Caki2 (cell line): ENCODE data around the gene MAP2K5. TPM values are rescaled to one million over a fixed set of nuclear protein-coding genes. Genes with fewer than 3 reads are reported as not detected.

Experiments used
- DNase-seq: peaks from one replicate; pipeline ENCODE4 v3.0.0-alpha.2; 2015; ENCODE audit warnings: low read depth
- in situ Hi-C: cut with HindIII; loops from 2 replicates; pipeline ENCODE4 v1.10.0; 2016; ENCODE audit warnings: low sequenced_read_pairs, low pct_unique_long_range_greater_than_20kb, mixed read lengths
- total RNA-seq: library from RNA; depleted of rRNA; stranded (reverse); fragments of >200 nt; shearing (Covaris generic); gene quantifications from 2 replicates; pipeline ENCODE4 v1.2.3, GENCODE V29; 2014; ENCODE audit warnings: low replicate concordance; rRNA removed

The MAP2K5 gene
- total RNA-seq, 1 experiment from 2014 or later, result 5.4 TPM

- in situ Hi-C loops, result no loop called here
- no peak for DNase-seq
Measured at GRCh38 chr15:67843571-67844387, 301.3 kb downstream of the MAP2K5 start.

- in situ Hi-C loops, result no loop called here
- no peak for DNase-seq
Measured at GRCh38 chr15:67845974-67846373, 303.5 kb downstream of the MAP2K5 start.

GRCh38 chr15:67849538-67849937 is 307.0 kb downstream of the MAP2K5 start:
- in situ Hi-C loops, result no loop called here

GRCh38 chr15:67850336-67850735 is 307.8 kb downstream of the MAP2K5 start:
- DNase-seq, result no peak
- in situ Hi-C loops, result no loop called here

More at GRCh38 chr15:67849538-67849937, 307.0 kb downstream of the MAP2K5 start:
- DNase-seq, result no peak

DNA sequence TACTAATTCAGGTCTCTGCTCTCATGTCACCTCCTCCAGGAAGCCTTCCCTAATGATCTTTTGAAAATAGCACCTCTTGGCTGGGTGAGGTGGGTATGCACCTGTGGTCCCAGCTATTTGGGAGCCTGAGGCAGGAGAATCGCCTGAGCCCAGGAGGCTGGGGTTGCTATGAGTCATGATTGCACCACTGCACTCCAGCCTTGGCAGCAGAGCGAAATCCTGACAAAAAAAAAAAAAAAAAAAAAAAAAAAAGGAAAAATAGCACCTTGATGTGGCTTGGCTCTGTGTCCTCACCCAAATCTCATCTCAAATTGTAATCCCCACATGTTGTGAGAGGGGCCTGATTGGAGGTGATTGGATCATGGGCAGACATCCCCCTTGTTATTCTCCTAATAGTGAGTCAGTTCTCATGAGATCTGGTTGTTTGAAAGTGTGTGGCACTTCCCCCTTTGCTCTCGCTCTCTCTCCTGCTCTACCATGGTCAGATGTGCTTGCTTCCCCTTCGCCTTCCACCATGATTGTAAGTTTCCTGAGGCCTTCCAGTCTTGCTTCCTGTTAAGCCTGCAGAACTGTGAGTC is 308.6 kb downstream of the MAP2K5 start:
- in situ Hi-C loops, result no loop called here
- no peak for DNase-seq

GRCh38 chr15:67852418-67852817 is 309.9 kb downstream of the MAP2K5 start:
- in situ Hi-C loops, result no loop called here
- DNase-seq, result no peak

DNA sequence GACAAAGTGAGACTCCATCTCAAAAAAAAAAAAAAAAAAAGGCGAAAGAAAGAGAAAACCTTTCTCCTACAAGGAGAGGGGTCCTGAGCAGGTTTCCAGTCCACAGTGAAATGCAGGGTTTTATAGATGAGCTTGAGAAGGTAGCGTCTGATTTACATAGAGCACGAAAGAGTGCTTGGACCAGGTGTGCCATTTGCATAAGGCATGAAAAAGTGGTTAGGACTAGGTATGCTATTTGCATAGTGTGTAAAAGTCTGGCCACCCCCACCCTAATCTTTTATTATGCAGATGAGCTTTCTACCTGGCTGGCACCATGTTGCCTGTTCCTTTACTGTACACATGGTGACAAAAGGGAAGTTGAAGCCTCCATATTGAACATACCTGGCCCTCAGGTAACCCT is 311.0 kb downstream of the MAP2K5 start:
- in situ Hi-C loops, result no loop called here
- DNase-seq, result no peak

DNA sequence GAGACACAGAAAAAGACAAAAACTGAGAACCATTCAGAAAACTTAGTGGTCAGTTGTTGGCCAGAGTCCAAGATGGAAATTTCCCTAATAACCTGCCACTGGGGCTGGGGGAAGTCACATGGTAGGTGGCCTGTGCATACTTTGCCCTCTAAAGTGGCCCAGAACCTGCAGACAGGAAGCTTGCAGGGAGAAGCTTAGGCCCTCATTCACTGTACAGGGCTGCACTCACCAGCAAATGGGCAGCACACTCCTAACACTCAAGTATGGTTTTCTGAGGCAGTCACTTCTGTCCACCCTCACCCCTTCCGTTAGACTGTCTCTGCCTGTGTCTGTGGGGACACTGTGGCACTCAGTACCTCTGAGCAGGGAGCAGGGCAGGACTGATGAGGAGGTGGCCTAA is 311.9 kb downstream of the MAP2K5 start:
- in situ Hi-C loops, result no loop called here

DNA sequence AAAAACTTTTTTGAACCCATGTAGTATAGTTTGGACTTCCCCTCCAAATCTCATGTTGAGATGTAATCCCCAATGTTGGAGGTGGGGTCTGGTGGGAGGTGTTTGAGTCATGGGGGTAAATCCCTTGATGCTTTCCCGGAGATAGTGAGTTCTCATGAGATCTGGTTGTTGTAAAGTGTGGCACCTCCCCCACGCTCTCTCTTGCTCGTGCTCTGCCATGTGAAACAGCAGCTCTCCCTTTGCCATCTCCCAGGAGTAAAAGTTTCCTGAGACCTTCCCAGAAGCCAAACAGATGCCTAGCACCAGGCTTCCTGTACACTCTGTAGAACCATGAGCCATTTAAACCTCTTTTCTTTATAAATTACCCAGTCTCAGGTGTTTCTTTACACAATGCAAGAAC is 313.3 kb downstream of the MAP2K5 start:
- DNase-seq, result no peak
- in situ Hi-C loops, result no loop called here

More for the DNA sequence above, 311.9 kb downstream of the MAP2K5 start:
- no peak for DNase-seq

Other genes starting within 250 kb of the MAP2K5 start
- gene C15orf61, start 21.6 kb upstream of the MAP2K5 start, total RNA-seq, result 2.0 and 2.9 TPM in 2 replicates